CD1c-positive myeloid dendritic cell (primary cell): ENCODE measurements around the gene SMCO4.
A peak's percentile ranks its signal among the peaks of the same experiment; 100 is the strongest.
"Not testable (repeated sequence)": the region's sequence is repeated elsewhere in the genome, so short reads cannot be mapped to it uniquely, and the experiment has no call there.

Experiments
- DNase-seq: peaks from one replicate; pipeline ENCODE4 v3.0.0-alpha.2; 2016; ENCODE audit errors: extremely low spot score

SMCO4 gene

DNA sequence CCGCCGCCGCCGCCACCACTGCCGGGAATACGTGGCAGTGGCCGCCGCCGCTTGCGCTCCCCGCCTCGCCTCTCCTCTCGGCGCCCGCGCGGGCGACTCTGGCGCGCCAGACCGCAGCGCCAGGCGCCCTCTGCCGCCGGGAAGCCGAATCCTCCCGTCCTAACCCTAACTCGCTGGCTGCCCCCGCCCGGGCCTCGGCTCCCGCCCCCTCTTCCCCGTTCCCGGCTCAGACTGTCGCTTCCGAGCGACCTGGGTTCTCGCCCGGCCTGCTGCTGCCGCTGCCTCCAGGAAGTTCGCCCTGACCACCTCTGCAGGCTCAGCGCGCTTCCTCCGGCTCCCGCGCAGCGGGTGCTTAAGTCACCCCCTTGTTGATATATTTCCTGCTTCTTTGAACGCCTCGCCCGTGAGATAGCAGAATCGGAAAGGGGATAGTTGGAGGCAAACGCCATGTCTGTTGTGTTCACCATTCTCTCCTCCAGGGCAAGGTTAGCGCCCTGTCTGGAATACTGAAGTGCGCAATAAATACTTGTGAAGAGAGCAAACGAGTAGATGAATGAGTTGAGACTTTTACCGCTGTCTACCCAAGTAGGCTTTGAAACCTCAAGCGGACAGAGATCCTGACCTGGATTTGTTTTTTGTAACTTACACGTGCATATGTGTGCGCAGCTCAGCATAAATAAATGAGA is at the start of gene SMCO4:
Gene SMCO4 (minus strand): TSS at position 100 of the 686 bp plus-strand sequence. CDS start 64,202 bp downstream, outside the sequence.
- peak; percentile 94 for DNase-seq

- DNase-seq, result no peak
Measured at GRCh38 chr11:93591247-93591898, 48.2 kb upstream of the SMCO4 start.

GRCh38 chr11:93589347-93589746 is 46.2 kb upstream of the SMCO4 start:
- DNase-seq, result no peak

- DNase-seq, result no peak
Measured at GRCh38 chr11:93587858-93588581, 44.8 kb upstream of the SMCO4 start.

DNA sequence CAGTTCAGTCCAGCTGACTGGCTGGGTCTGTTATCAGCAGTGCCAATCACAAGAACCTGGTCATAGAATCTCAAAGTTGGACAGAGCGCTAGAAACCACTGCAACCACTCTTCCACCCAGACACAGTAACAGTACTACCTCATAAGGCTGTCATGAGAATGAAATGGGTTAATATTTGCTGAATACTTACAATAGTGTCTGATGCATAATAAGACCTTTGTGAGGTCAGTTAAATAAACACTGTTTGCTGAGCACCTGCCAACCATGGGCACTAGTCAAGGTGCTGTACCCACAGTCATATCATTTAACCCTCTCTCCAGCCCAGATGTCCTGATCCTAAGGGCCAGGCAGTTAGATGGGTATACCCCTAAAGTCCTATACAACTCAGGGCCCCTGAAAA is 44.2 kb upstream of the SMCO4 start:
- not testable (repeated sequence) for DNase-seq

- DNase-seq, result peak; percentile 13
Measured at GRCh38 chr11:93585758-93586157, 42.6 kb upstream of the SMCO4 start.

DNA sequence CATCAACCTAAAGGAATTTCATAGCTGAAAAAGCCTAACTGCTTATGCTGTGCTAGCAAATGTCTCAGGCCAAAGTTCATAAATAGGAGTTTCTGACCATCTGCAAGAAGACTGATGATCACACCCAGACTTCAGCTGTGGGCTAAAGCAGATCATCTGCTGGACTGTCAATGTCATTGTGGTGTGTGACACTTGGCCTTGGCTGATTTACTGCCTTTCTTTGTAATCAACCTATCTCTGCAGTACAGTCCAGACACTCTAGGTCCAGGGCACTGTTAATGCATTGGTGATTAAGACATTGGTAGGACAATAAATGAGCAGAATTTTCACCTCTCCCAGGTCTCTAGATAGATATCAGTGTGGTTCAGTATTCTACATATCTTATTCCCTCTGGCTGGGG is 40.3 kb upstream of the SMCO4 start:
- no peak for DNase-seq

- no peak for DNase-seq
Measured at GRCh38 chr11:93579187-93579751, 36.1 kb upstream of the SMCO4 start.

DNA sequence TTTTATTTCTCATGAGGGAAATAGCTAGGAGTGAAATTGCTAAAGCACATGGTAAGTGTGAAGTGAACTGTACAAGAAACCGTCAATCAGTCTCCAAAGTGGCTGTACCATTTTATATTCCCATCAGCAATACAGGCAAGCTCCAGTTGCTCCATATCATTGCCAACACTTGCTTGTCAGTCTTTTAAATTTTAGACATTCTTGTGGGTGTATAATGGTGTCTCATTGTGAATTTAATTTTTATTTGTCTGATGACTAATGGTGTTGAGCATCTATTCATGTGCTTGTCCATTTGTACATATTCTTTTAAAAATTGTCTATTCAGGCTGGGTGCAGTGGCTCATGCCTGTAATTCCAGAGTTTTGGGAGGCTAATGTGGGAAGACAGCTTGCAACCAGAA is 34.1 kb upstream of the SMCO4 start:
- DNase-seq, result no peak

DNA sequence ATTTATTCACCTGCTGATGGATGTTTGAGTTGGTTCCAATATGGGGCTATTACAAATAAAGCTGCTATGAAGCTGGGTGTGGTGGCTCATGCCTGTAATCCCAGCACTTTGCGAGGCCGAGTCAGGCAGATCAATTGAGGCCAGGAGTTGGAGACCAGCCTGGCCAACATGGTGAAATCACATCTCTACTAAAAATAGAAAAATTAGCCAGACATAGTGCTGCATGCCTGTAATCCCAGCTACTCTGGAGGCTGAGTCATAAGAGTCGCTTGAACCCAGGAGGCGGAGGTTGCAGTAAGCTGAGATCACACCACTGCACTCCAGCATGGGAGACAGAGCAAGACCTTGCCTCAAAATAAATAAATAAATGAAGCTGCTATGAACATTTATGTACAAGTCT is 33.7 kb upstream of the SMCO4 start:
- not testable (repeated sequence) for DNase-seq

DNA sequence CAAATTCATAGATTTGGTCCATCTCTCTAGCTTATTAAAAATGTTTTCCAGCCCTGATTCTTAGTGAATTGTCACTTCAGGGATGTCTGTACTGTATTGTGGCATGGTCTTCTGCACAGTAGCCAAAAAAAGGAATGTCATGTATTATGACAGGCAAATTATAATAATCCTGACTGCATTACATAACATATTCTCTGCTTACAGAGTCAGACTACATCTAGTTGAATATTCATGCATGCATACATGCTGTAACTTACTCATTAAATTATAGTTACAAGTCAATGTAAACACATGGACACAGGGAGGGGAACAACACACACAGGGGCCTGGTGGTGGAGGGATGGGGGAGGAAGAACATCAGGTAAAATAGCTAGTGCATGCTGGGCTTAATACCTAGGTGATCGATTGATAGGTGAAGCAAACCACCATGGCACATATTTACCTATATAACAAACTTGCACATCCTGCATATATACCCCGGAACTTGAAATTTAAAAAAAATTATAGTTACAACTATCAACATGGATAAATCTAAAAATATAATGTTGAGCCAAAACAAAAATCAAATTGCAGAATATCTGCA is 31.5 kb upstream of the SMCO4 start:
- no peak for DNase-seq

GRCh38 chr11:93573184-93573583 is 30.0 kb upstream of the SMCO4 start:
- no peak for DNase-seq

DNA sequence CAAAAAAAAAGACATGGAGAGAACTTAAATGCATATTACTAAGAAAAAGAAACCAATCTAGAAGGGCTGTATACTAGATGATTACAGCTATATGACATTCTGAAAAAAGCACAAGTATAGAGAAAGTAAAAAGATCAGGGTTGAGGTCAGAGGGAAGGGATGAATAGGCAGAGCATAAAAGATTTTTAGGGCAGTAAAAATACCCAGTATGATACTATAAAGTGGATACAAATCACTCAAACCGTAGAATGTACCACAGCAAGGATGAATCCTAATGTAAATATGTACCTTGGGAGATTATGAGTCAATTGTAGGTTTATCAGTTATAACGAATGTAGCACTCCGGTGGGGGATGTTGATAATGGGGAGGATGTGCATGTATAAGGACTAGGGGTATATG is 29.4 kb upstream of the SMCO4 start:
- no peak for DNase-seq

GRCh38 chr11:93572171-93572570 is 29.0 kb upstream of the SMCO4 start:
- DNase-seq, result no peak

GRCh38 chr11:93571612-93572011 is 28.4 kb upstream of the SMCO4 start:
- no peak for DNase-seq

- DNase-seq, result no peak
Measured at GRCh38 chr11:93570759-93571413, 27.7 kb upstream of the SMCO4 start.

GRCh38 chr11:93569496-93569895 is 26.3 kb upstream of the SMCO4 start:
- DNase-seq, result no peak

GRCh38 chr11:93568726-93569125 is 25.5 kb upstream of the SMCO4 start:
- no peak for DNase-seq

DNA sequence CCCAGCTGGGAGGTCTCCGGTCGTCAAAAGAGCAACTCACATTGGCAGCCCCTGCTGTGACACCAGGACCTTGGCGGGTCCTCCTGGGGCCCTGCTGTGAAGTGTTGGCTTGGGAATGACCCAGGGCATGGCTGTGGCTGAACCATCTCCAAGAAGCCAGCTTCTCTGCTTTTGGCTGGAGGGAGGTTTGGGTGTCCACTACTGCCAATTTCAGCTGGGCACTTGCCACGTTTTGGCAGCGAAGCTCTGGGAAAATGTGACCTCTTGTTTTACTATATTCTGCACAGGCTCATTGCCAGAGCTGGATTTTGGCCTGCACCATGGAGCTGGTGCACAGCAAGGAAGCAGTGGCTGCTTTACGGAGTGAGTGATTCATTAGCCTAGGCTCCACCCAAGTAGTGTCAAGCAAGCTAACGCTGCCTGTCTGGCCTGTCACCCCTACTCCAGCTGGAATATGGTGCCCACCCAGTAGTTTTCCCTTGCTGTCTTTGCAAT is 24.3 kb upstream of the SMCO4 start:
- DNase-seq, result no peak

GRCh38 chr11:93564895-93565294 is 21.7 kb upstream of the SMCO4 start:
- no peak for DNase-seq

- no peak for DNase-seq
Measured at GRCh38 chr11:93563857-93564256, 20.7 kb upstream of the SMCO4 start.
